GM18507 (cell line): Measurements from ENCODE around the gene ELMO1.

Experiments
- DNase-seq: peaks from one replicate; pipeline ENCODE4 v3.0.0; 2011; ENCODE audit warnings: low read depth; ENCODE audit not compliant: insufficient read length; ENCODE audit errors: extremely low spot score
- FAIRE-seq: peaks from 2 replicates; lab custom pipeline; 2011; peaks lifted over from hg19 to GRCh38; lab: Jason Lieb, UNC

ELMO1 gene

DNA sequence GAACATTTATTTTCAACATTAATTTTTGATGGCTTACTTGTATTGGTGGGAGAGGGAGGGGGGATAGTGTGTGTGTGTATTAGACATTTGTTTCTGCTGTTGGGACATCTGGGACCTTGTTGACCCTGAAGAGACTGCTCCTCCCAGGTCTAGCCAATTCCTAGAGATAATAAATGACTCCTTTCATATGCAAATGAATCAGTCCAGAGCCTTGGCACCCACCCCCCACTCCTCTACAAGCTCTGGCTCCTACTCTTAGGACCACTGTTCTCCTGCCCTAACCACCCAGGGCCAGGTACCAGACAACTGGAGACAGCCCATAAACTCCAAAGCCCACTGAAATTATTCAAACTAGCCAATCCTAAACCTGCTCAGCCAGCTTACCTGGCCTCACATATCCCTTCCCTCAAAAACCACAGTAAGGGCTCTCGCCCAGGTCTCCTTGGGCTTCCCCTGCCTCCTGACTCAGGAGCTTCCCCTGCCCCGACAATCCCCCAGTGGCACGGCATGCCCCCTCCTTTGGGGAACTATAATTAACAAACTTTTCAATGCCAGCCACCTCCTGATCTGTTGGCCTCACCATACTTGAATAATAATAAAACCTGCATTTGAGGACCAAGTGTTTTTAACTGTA lies 233.3 kb downstream of the ELMO1 start:
- FAIRE-seq (no peak), DNase-seq (no peak)

DNA sequence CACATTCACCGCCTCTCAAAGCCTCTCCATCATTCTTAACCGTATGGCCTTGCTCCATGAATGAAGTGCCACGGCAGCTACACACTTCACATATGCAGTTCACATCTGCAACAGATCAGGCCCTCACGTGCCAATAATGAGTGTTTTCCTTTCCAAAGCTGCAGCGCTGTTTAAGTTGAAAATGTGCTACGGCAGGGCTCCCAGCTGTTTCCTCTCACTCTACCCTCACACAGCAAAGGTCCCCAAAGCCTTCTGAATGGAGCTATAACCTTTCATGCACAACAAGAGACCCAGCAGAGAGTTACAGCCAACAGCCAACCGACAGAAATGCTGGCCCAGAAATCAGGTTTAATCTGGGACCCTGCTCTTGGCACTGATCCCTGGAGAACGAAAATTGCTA lies 236.1 kb downstream of the ELMO1 start:
- no peak for DNase-seq
- FAIRE-seq = no peak

DNA sequence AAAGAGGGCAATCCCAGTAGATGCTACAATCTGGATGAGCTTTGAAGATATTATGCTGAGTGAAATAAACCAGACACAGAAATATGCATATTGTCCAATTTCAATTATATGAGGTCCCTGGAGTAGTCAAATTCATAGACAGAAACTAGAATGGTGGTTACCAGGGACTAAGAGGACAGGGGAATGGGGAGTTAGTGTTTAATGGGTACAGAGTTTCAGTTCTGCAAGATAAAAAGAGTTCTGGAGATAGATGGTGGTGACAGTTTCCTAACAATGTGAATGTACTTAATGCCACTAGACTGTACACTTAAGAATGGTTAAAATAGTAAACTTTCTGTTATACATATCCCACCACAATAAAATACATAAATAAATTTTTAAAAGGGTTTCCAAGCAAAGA lies 236.6 kb downstream of the ELMO1 start:
- no peak for DNase-seq
- FAIRE-seq = peak; percentile 67

DNA sequence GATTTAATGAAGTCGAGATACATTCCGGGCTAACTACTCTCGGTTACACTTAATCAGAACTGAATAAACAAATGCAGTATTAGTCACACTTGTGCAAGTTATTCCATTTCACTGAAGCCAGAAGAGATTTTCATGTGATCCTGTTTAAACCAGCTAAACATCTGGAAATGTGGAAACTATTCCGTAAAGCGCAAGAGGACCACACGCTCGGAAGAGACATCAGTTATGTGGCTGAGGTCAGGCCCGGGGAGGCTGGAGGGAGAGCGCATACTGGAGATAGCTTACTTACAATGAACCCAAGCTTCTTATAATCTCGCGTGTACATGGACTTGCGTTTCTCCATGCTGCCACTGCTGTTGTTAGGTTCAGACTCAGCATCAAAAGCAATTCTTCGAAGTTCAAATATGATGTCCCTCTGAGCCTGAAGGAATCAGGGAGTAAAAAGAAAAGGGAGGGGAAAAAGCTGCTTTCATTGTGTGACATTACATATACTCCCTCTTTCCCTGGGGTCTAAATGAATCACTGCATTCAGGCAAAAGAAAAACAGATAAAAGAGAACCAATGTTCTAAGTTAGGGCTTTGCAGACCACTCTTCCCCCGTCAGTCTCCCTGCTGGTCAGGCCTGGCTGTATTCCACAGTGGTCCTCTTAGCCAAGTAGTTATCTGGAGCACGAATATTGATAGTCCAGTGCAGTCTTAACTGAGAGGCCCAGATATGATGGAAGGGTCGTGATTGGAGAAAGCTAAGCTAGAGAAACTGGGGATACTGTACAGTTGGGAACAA lies 237.4 kb downstream of the ELMO1 start:
- FAIRE-seq = no peak
- DNase-seq = no peak

DNA sequence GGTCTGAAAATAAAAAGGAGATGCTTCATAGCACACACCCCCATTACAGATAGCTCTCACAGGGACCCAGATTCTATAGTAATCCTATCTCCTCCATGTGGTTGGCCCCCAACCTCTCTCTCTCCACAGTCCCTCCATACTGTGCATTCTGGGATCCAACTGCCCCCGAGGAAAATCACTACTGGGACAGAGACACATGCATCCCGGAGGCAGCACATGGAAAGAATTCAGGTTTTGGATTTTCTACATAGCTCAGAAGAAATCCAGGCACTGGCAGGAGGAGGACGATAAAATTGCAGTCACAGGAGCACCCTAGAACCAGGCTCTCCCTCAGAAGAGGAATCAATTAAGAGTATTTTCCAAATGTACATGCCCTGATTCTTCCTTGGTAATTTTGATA lies 239.5 kb downstream of the ELMO1 start:
- DNase-seq (no peak), FAIRE-seq (no peak)

DNA sequence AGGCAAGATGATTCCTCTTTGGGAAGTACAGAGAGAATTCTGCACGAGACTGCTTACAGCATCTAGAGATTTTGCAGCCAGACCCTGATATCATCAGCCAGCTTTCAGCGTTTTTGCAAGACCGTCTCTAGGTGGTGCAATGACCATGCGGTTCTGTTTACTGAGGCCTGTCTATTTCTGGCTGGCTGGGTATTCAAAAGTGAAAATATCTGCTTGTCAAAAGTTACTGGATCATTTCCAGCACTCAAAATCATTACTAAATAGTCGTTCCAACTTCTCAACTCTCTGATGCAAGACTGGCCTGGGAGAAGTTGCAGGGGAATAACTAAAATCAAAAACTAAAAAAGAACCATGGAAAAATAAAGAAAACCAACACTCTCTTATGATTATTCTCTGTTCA lies 240.1 kb downstream of the ELMO1 start:
- DNase-seq = peak; percentile 15
- FAIRE-seq = peak; percentile 86

DNA sequence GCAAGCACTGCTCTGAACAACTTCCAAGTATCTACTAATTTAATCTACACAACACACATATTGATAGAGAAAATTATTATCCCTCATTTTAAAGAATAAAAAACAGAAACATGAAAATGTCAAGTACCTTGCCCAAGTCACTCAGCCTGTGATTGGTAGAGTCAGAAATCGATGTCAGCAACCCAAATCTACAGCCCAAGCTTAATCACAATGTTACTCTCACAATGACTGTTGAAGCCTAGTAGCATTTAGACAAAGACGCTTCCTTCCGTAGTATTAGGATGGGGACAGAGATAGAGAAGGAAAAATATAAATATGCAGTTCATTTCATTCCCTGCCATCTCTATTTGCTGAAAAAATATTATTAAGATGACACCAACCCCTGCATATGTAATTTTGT lies 242.5 kb downstream of the ELMO1 start:
- FAIRE-seq = no peak
- DNase-seq = no peak

DNA sequence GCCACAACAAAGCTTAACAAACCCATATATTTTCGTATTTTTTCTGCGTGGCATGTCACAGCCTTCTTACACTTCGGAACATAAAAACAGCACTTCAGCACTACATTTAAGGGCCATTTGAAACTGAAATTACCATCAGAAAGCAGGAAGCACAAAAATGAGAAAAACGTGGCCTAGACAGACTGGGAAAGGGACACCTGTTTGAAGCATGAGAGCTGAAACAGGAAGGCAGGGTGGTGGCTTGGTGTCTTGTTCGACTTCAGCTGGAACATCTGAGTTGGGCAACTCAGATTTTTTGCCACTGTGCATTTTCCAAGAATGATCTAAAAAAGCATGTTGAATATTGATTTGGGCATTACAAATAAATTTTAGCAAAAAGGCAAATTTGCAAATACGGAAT lies 243.2 kb downstream of the ELMO1 start:
- DNase-seq (no peak), FAIRE-seq (no peak)

DNA sequence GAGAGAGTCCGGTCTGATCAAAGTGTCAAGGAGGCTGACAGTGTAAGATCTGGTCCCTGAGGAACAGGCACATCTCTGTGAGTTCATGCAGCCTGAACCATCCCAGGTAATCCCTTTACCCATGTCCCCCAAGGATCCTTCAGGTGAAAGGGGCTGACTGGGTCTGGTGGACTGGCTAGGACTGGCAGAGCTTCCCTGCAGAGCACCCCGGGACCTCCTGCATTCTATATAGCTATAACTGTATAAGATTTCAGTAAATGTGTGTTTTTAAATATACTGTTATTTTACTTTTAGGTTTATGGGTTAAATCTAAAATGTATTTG lies 246.8 kb downstream of the ELMO1 start:
- DNase-seq = no peak
- FAIRE-seq = no peak

DNA sequence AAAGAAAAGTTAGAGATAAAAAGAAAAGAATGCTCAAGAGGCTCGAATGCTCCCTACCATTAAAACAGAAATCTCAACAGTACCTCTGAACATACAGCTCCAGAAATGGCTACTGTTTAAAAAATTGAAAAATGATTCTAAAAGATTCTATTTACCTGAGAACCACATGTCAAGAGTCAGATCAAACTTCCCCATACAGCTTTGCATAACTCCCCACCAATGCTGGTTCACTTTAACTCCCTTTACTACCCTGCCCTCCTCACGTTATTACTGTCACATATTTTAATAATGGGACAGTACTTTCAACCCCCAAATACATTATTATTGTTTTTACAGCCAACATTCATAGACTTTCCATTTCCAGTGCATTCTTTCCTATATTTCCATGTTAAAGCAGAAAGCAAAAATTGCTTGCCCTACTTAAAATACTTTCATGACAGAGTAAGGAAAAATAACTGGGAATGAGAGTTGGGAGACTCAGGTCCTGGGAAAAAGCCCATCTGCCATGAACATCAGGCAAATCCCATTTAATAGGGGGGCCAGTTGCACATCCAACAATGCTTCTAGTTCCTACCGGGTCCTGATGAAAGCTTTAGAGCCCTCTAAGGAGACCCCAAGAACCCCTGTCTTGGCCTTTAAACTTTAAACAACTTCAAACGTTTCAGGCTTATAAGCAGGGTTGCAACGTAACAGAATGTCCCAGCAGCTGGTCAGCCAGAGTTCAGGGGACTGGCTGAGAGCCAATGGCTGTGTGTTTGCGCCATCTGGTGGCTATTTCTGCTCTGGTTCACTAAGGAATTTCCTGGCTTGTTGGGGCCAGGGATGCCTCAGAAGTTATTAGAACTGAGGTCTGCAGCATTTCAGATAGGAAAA lies 247.4 kb downstream of the ELMO1 start:
- FAIRE-seq = peak; percentile 66
- peak; percentile 28 for DNase-seq

DNA sequence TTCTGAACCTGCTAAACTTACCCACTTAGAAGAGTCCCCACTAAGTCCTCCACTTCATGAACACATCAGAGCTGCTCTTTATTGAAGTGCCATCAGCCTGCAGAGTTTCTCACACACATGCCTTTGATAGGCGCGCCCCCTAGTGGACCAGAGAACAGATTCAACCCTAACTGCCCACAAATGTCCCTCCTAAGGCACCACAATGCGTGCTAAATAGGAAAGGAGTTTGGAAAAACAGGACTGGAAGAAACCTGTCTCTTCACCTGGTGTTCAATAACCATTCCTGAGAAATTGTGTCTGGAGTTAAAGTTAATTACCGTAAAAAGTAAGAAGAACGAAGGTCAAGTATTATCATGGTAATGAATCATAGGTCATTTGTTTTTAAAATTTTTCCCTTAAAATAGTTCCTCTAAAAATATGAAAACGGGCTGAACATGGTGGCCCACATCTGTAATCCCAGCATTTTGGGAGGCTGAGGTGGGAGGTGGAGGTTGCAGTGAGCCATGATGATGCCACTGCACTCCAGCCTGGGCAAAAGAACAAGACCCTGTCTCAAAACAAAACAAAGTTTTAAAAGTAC lies 249.7 kb downstream of the ELMO1 start:
- DNase-seq = peak; percentile 29
- peak; percentile 83 for FAIRE-seq

DNA sequence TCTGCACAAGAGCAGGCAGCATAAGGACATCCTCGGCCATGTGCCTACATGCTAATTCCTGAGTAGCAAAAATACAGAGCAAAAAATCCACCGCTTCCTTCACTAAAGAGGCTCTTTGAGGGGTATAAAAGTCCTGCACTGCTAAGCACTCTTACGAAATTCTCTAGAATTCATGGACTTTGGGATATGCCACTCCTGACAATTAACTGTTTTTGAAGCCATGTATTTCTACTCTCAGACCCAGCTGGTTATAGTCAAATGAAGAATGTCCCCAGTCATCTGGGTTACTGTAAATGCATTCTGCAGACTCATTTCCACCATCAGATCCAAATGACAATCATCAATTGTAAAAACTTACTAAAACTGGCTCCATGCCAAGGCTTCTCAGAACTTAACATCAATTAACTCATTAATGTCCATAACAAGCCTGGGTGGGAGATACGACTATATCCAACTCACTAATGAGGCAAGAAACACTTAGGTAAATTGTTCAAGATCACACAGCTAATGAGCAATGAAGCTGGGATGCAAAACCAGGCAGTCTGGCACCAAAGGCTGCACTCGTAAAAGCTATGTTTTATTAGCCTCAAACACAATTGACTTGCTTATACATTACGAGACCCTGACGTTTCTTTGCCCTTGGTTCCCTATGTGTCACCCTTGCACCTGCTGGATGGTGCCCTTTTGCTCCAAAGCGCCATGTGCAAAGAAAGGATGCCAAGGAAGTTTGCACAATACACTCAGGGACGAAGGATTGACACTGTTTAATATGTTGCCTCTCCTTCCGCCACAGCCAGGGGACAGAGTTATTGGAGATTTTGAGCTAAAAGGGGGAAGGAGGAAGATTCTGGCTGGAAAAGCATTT lies 250.4 kb downstream of the ELMO1 start:
- FAIRE-seq (no peak), DNase-seq (no peak)

DNA sequence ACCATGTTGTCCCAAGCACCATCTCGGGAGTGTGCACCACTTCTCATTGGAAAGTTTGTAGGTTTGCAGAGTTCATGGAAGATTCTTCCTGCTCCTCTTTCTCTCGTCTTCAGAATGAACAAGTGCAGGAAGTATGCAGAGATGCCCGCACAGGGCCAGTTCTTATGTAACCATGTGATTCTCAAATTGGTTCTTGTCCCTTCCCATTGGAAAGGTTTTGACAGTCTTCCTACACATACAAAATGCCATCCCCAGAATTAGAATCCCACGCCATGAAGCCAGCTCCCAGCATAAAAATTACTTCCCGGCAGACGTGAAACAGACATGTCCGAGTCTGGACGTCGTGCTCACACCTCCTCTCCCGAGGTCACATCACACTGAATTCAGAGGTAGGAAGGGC lies 251.6 kb downstream of the ELMO1 start:
- FAIRE-seq (no peak), DNase-seq (no peak)

DNA sequence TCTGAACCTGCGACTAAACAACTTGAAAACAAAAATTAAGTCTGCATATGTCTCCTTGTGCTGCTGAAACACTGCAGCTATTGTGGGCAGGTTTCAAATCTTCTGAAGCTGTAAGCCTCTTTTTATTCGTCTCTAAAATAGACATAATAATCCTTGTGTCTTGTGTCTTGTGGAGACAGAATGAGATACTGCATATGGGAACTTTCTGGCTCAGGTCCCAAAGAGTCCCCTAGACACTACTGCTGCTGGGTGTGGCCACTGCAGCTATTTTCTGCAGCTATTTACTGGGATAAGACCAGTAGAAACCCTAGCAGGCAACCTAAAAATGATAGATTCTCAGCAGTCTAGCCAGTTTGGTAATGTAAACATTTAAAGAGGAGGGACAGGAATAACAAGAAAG lies 252.0 kb downstream of the ELMO1 start:
- DNase-seq = no peak
- no peak for FAIRE-seq

DNA sequence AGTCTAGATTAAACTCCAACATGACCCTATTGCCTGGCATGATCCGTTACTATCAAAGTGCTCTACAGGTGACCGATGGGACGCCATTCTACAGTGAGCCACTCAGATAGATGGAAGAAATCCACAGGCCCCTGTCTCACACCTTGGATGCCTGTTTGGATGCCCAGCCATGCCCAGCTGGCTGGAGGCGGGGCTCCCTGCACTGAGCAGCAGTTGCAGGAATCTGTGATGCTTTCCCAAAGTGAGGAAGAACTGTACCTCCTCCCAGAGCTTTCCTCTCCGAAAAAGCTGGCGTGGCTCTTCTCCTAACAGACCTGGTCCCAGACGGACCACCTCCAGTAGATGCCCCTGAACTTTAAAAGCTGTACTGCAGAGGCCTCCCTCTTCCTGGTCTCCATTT lies 253.3 kb downstream of the ELMO1 start:
- FAIRE-seq (no peak), DNase-seq (no peak)

DNA sequence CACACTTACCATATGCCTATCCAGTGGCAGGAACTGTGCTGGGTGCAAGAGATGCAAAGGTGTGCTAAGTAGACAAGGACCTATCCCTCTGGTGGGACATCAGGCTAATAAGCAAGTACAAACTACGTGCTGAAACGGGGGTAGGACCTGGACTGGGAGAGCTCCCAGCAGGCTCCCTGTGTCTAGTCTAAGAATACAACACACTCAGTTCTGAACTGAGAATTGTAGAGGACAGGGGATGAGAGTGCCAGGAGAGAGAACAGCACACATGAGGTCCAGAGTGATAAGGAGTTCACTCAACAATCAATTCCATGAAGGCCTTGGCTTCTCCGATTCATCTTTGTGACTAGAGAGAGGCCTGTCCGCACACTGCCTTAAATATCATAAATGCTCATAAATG lies 253.7 kb downstream of the ELMO1 start:
- FAIRE-seq (no peak), DNase-seq (no peak)

DNA sequence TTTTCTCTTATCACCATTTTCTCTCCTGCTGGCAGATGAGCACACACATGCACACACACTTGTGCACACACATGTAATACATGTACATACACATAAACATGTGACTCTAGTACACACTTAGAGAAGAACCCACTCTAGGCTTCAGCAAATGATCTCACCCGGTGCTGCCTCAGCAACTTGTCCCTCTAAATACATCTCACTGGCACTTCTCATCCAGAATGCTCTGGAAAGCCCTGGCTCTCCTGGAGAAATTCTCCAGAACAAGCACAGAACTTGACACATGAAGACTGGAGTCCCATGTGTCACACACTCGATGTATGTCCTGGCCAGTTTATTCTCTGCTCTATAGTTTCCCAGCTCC lies 254.9 kb downstream of the ELMO1 start:
- FAIRE-seq = no peak
- DNase-seq = no peak

DNA sequence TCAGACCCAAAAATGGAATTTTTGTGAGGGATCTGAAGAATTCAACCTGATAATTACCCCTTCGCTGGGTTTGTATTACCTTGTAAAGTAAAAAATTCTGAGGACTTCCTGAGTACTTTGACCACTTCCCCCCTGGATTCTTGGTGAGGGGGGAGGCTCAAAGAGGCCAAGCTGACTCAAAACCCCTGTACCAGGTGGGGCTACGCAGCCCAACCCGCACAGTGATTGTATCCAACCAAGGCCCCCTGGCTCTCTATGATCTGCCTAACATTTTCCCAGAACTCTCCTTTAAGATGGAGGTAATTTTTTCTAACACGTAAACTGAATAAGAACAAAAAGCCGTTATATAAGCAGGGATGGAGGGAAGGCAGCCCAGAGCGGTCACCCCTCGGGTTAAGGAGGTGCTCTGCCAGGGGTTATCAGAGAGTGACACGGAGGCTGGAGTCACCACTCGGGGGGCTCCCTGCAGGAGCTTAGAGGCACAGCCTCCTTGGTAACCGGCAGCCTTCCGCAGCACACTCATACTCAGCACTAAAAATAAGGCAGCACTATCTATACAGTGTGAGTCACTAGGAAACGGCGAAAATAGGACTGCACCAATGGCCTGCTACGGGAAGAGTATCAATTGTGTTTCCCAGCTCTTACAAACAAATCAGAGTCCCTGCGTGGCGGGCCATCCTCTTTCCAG lies 255.4 kb downstream of the ELMO1 start:
- DNase-seq = no peak
- FAIRE-seq = no peak

DNA sequence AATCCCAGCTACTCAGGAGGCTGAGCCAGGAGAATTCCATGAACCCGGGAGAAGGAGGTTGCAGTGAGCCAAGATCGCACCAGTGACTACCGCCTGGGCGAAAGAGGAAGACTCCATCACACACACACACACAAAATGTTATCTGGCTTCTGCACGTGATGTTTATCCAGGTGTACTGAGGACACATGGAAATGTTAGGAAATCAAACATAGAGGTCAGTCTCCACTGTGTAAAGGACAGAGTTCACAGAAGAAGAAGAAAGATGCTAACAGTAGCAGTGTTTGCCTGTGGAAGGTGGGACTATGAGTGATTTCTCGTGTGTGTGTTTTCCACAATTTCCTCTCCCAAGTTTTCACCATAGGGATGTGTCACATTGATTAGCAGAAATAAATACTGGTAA lies 256.9 kb downstream of the ELMO1 start:
- DNase-seq (no peak), FAIRE-seq (no peak)
